Renal cortex interstitium (tissue), 11 donors: Measurements from ENCODE around the gene LAMA5. TPM values are rescaled to one million over a fixed set of nuclear protein-coding genes. Genes with fewer than 3 reads are reported as not detected.

Source experiments
- DNase-seq, 11 donors: peaks; one replicate each; pipeline ENCODE4 v3.0.0-alpha.2; 2013; ENCODE audit warnings: low read depth in 9 of 11, low spot score in 4 of 11; ENCODE audit errors: extremely low read depth in 1 of 11
- polyA plus RNA-seq, 3 donors: library from polyadenylated mRNA; unstranded; fragments of 120-200 nt; gene quantifications; one replicate each; pipeline ENCODE4 v1.2.1, GENCODE V29; 2013; ENCODE audit not compliant: insufficient read length in 3 of 3

Gene LAMA5
- polyA plus RNA-seq, 3 donors = 101 to 184 (median 167) TPM

GRCh38 chr20:62269378-62269777 is 97.7 kb downstream of the LAMA5 start:
- no peak for DNase-seq

DNA sequence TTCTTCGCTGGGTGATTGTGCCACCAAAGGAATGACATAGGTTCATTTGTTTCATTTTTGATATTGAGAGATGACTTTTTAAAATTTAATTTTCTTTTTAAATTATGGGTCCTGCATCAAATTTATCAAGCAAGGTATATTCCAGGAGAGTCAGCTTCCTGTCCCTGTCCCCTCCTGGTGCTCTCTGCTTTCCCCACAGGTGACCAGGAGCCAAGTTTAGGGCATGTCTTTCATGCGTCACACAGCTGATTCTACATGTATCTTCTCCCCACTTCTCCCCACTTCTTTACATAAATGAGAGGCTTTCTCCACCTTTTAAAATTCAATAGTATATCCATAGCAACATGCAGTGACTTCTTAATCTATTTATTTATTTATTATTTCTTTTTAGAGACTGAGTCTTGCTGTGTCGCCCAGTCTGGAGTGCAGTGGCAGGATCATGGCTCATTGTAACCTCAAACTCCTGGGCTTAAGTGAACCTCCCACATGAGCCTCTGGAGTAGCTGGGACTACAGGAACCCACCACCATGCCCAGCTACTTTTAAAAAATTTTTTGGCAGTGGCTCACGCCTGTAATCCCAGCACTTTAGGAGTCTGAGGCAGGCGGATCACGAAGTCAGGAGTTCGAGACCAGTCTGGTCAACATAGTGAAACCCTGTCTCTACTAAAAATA is 98.7 kb downstream of the LAMA5 start:
- DNase-seq = no peak

GRCh38 chr20:62267543-62267942 is 99.6 kb downstream of the LAMA5 start:
- DNase-seq = no peak

DNA sequence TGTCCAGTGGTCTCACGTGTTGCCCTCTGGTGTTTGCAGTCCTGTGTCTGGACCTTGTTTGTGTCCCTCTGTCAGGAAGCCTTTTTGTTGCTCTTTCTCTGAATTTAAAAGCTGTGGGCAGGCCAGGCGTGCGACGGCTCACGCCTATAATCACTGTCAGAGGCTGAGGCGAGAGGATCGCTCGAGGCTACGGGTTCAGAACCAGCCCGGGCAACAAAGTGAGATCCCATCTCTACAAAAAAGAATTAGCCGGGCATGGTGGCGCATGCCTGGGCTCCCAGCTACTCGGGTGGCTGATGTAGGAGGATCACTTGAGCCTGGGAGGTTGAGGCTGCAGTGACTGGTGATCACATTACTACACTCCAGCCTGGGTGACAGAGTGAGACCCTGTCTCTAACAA is 100.3 kb downstream of the LAMA5 start:
- no peak for DNase-seq

DNA sequence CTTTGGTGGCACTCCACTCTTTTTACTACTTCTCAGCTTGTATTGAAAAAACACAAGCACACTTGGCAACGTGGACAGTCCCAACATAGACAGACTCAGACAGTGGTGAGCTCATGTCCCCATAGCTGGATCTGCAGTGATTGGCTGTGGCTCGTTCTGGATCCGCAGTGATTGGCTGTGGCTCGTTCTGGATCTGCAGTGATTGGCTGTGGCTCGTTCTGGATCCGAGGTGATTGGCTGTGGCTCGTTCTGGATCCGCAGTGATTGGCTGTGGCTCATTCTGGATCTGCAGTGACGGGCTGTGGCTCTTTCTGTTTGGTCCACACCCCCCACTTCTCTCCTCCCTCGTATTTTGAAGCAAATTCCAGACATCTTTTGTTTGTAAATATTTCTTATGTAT is 100.8 kb downstream of the LAMA5 start:
- no peak for DNase-seq

DNA sequence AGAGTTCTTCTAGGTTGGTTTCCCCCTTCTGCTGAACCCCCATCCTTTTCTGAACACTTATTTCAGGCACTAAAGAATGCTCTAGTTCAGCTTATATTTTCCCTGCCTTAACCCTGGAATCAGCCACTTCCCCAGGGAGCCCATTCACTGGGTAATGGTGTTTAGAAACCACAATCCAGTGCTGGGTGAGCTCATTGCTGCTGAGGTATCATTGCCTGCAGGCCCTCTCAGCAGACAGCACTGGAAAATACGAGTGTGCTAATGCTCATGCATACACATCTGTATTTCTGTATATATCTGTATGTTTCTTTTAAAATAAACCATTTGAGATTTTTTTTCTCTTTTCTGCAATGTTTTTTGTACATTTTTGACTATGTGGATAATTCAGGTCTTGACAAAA is 101.7 kb downstream of the LAMA5 start:
- no peak for DNase-seq

DNA sequence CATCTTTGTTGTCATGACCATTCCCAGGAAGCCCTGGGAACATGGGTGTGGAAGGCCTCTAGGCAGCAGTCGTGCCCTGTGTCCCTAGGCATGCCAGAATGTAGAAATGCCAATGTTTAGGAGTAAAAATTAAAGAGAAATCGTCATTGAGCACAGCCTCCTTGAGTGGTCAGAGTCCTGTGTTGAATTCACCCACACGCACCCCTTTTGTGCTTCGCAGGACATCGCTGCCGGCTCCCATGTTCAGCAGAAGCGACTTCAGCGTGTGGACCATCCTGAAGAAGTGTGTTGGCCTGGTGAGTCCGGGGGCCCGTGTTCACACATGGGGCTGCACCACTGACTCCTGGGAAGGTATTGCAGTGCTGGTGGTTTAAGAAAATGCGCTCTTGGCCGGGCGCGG is 103.7 kb downstream of the LAMA5 start:
- no peak for DNase-seq

GRCh38 chr20:62262064-62262463 is 105.0 kb downstream of the LAMA5 start:
- no peak for DNase-seq

GRCh38 chr20:62259294-62259565 is 107.9 kb downstream of the LAMA5 start:
- DNase-seq = no peak

Other genes with a start within 250 kb of the LAMA5 start
- 10 to 100 TPM; 55.5 to 63.9 (median 57.6) TPM for gene LSM14B, start 244.8 kb downstream of the LAMA5 start, polyA plus RNA-seq
- 100 to 1,000 TPM; 185 to 211 (median 193) TPM for gene PSMA7, start 223.9 kb downstream of the LAMA5 start, polyA plus RNA-seq
- gene SS18L1, start 223.5 kb downstream of the LAMA5 start, polyA plus RNA-seq = 10 to 100 TPM; 18.6 to 25.7 (median 19.7) TPM
- 10 to 100 TPM; 30.2 to 43.5 (median 34.2) TPM for gene MTG2, start 184.3 kb downstream of the LAMA5 start, polyA plus RNA-seq
- under 1 TPM in 1 of 3 donors, not detected in 2; 0.06 TPM for gene HRH3, start 147.0 kb downstream of the LAMA5 start, polyA plus RNA-seq
- 10 to 100 TPM; 30.2 to 44.5 (median 30.8) TPM for gene OSBPL2, start 128.8 kb downstream of the LAMA5 start, polyA plus RNA-seq
- 10 to 100 TPM; 36.5 to 62.0 (median 54.2) TPM for gene ADRM1, start 64.3 kb downstream of the LAMA5 start, polyA plus RNA-seq
- gene RPS21, start 19.8 kb upstream of the LAMA5 start, polyA plus RNA-seq = 1,000 to 10,000 TPM in 1 of 3 donors, 100 to 1,000 TPM in 2; 755 to 1,083 (median 940) TPM
- 10 to 100 TPM in 1 of 3 donors, 1 to 10 TPM in 2; 8.4 to 13.7 (median 9.4) TPM for gene CABLES2, start 40.0 kb upstream of the LAMA5 start, polyA plus RNA-seq
- 1 to 10 TPM; 1.1 to 1.9 (median 1.5) TPM for gene RBBP8NL, start 60.2 kb upstream of the LAMA5 start, polyA plus RNA-seq
- gene GATA5, start 108.7 kb upstream of the LAMA5 start, polyA plus RNA-seq = 10 to 100 TPM in 1 of 3 donors, 1 to 10 TPM in 2; 6.3 to 10.8 (median 8.0) TPM